Measurements from ENCODE around the gene SGPL1. TPM values are rescaled to one million over a fixed set of nuclear protein-coding genes. Genes with fewer than 3 reads are reported as not detected.
"Not testable (repeated sequence)": the region's sequence is repeated elsewhere in the genome, so short reads cannot be mapped to it uniquely, and the experiment has no call there.

SGPL1 gene
- total RNA-seq, 2 experiments from 2014 or later, result 15.1 to 16.9 TPM

GRCh38 chr10:70918851-70919530 lies 103.2 kb downstream of the SGPL1 start:
- Histone ChIP-seq H3K36me3 (ENCODE audit: insufficient read depth, low read length) (no peaks in the 10 kb centered on the region), H3K4me3 (ENCODE audit: low read length) (no peak overlapping the region), H3K27ac (ENCODE audit: low read depth in 1 of 2, low read length in 2 of 2) (no peak overlapping the region), H3K9me3 (ENCODE audit: control insufficient read depth in 1 of 2, insufficient read depth in 1 of 2, low read length in 2 of 2) (peaks cover 0 to 6% of the 10 kb centered on the region in 2 experiments), H3K27me3 (ENCODE audit: control insufficient read depth in 1 of 2, insufficient read depth in 2 of 2, low read length in 2 of 2) (peaks cover 3 to 6% of the 10 kb centered on the region in 2 experiments), H3K4me1 (ENCODE audit: insufficient read depth, low read length) (no peaks in the 10 kb centered on the region)
- Mint-ChIP-seq H3K27ac (no peak overlapping the region), H3K4me3 (no peak overlapping the region), H3K27me3 (peaks cover 18% of the 10 kb centered on the region), H3K36me3 (ENCODE audit: low read depth) (no peaks in the 10 kb centered on the region), H3K4me1 (ENCODE audit: low read depth) (no peaks in the 10 kb centered on the region), H3K9me3 (no peaks in the 10 kb centered on the region)
- ATAC-seq (ENCODE audit: poor library complexity), result no peak
- no peak for TF ChIP-seq CTCF (IDR thresholded peaks at IDR 0.05)
- intact Hi-C loops (cut with DNase I, micrococcal nuclease), result no loop called here
- POLR2A ChIA-PET, result no interaction called here
- no peak for DNase-seq
- CTCF ChIA-PET, result no interaction called here

- H3K36me3 Mint-ChIP-seq (ENCODE audit: low read depth); H3K4me1 Mint-ChIP-seq (ENCODE audit: low read depth); H3K27ac Mint-ChIP-seq; ATAC-seq (ENCODE audit: poor library complexity); H3K27me3 ChIP-seq (ENCODE audit: control insufficient read depth in 1 of 2, insufficient read depth in 2 of 2, low read length in 2 of 2); H3K27ac ChIP-seq (ENCODE audit: low read depth in 1 of 2, low read length in 2 of 2); H3K36me3 ChIP-seq (ENCODE audit: insufficient read depth, low read length); H3K4me1 ChIP-seq (ENCODE audit: insufficient read depth, low read length); DNase-seq; H3K4me3 Mint-ChIP-seq; CTCF ChIA-PET; H3K9me3 Mint-ChIP-seq; H3K4me3 ChIP-seq (ENCODE audit: low read length); POLR2A ChIA-PET; H3K9me3 ChIP-seq (ENCODE audit: control insufficient read depth in 1 of 2, insufficient read depth in 1 of 2, low read length in 2 of 2): not testable (repeated sequence)
- intact Hi-C loops (cut with DNase I, micrococcal nuclease), result loop anchor here in 1 of 2 experiments (10.0 kb wide), 1 partner anchor 365 kb away; no protein-coding TSS in a partner anchor
- peaks cover 14% of the 10 kb centered on the region for H3K27me3 Mint-ChIP-seq
Measured at GRCh38 chr10:70919906-70920305, 104.2 kb downstream of the SGPL1 start.

GRCh38 chr10:70920519-70920918 lies 104.8 kb downstream of the SGPL1 start:
- DNase-seq (no peak), ATAC-seq (ENCODE audit: poor library complexity) (no peak)
- H3K36me3 ChIP-seq (ENCODE audit: insufficient read depth, low read length), result no peaks in the 10 kb centered on the region
- POLR2A ChIA-PET, result no interaction called here
- Mint-ChIP-seq H3K36me3 (ENCODE audit: low read depth) (no peaks in the 10 kb centered on the region), H3K4me1 (ENCODE audit: low read depth) (no peaks in the 10 kb centered on the region), H3K4me3 (no peak overlapping the region), H3K9me3 (no peaks in the 10 kb centered on the region), H3K27ac (no peak overlapping the region), H3K27me3 (peaks cover 12% of the 10 kb centered on the region)
- H3K9me3 ChIP-seq (ENCODE audit: control insufficient read depth in 1 of 2, insufficient read depth in 1 of 2, low read length in 2 of 2), result no peaks in the 10 kb centered on the region
- intact Hi-C loops (cut with DNase I, micrococcal nuclease), result loop anchor here in 1 of 2 experiments (10.0 kb wide), 1 partner anchor 364 kb away; no protein-coding TSS in a partner anchor
- H3K4me1 ChIP-seq (ENCODE audit: insufficient read depth, low read length), result peaks cover 2% of the 10 kb centered on the region
- CTCF ChIA-PET, result no interaction called here
- no peak for TF ChIP-seq CTCF (IDR thresholded peaks at IDR 0.05)
- H3K4me3 ChIP-seq (ENCODE audit: low read length), result no peak overlapping the region
- peaks cover 3 to 6% of the 10 kb centered on the region in 2 experiments for H3K27me3 ChIP-seq (ENCODE audit: control insufficient read depth in 1 of 2, insufficient read depth in 2 of 2, low read length in 2 of 2)
- H3K27ac ChIP-seq (ENCODE audit: low read depth in 1 of 2, low read length in 2 of 2), result no peak overlapping the region

- intact Hi-C loops (cut with DNase I, micrococcal nuclease), result loop anchor here in 1 of 2 experiments (10.0 kb wide), 1 partner anchor 364 kb away; no protein-coding TSS in a partner anchor
- Mint-ChIP-seq H3K9me3 (no peaks in the 10 kb centered on the region), H3K36me3 (ENCODE audit: low read depth) (no peaks in the 10 kb centered on the region), H3K4me1 (ENCODE audit: low read depth) (no peaks in the 10 kb centered on the region), H3K27me3 (peaks cover 10% of the 10 kb centered on the region), H3K4me3 (no peak overlapping the region), H3K27ac (no peak overlapping the region)
- no peak for TF ChIP-seq CTCF (IDR thresholded peaks at IDR 0.05)
- ChIA-PET CTCF (no interaction called here), POLR2A (no interaction called here)
- H3K4me1 ChIP-seq (ENCODE audit: insufficient read depth, low read length), result peaks cover 6% of the 10 kb centered on the region
- H3K36me3 ChIP-seq (ENCODE audit: insufficient read depth, low read length), result no peaks in the 10 kb centered on the region
- H3K27me3 ChIP-seq (ENCODE audit: control insufficient read depth in 1 of 2, insufficient read depth in 2 of 2, low read length in 2 of 2), result peaks cover 3 to 6% of the 10 kb centered on the region in 2 experiments
- H3K27ac ChIP-seq (ENCODE audit: low read depth in 1 of 2, low read length in 2 of 2), result no peak overlapping the region
- H3K4me3 ChIP-seq (ENCODE audit: low read length), result no peak overlapping the region
- no peak for ATAC-seq (ENCODE audit: poor library complexity)
- DNase-seq, result no peak
- H3K9me3 ChIP-seq (ENCODE audit: control insufficient read depth in 1 of 2, insufficient read depth in 1 of 2, low read length in 2 of 2), result no peaks in the 10 kb centered on the region
Measured at GRCh38 chr10:70921285-70921684, 105.5 kb downstream of the SGPL1 start.
